ENCODE data around the gene TAX1BP3.
A peak's percentile ranks its signal among the peaks of the same experiment; 100 is the strongest.

Gene TAX1BP3

GRCh38 chr17:3658784-3659449, 9.5 kb downstream of the TAX1BP3 start:
- no peak for DNase-seq (ENCODE audit: low read depth in 2 of 2)

DNA sequence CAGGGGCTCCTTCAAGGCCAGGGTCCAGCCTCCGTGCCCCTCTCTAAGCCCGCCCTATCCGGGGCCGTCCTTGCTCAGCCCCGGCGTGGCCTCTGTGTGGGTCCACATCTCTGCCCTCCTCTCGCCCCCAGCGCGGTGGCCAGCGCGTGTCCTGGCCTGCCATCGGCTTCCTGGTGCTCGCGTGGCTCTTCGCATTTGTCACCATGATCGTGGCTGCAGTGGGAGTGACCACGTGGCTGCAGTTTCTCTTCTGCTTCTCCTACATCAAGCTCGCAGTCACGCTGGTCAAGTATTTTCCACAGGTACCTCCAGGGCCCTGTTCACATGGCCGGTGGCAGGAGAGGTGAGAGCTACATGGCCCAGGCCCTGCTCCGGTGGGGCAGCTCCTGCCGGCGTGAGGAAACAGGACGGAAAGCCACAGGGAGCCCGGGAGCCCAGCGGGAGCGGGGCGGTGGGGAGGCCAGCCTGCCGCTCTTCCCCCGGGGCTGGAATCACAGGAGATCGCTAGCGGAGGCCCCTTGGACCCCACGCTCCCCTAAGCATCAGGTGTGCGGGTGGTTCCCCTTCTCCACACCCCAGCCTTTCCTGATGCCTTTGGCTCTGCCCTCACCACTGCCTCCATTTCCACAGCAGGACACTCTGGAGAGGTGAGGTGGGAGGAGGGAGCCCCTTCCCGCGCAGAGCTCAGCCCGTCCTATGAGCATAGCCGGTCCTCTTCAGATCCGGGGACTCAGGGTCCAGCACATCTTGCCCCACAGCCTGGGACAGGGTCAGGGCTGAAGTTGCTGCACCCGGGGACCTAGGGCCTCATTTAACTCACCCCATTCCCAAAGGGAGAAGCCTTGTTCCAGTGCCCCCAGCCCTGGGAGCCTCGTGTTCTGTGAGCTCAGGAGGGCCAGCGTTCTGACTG, 10.2 kb downstream of the TAX1BP3 start:
- no peak for DNase-seq (ENCODE audit: low read depth in 2 of 2)

GRCh38 chr17:3657588-3657869, 10.8 kb downstream of the TAX1BP3 start:
- DNase-seq (ENCODE audit: low read depth in 2 of 2) = no peak

- DNase-seq (ENCODE audit: low read depth in 2 of 2) = no peak
Observed at GRCh38 chr17:3656755-3657587, 11.4 kb downstream of the TAX1BP3 start.

DNA sequence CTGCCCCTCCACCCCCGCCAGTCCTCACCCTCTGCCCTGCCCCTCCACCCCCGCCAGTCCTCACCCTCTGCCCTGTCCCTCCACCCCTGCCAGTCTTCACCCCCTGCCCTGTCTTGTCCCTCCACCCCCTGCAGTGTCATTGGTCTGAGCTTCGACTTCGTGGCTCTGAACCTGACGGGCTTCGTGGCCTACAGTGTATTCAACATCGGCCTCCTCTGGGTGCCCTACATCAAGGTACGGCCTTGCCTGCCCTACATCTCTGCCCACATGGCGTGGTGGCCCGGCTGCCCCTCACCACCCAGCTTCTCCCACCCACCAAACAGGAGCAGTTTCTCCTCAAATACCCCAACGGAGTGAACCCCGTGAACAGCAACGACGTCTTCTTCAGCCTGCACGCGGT, 12.0 kb downstream of the TAX1BP3 start:
- no peak for DNase-seq (ENCODE audit: low read depth in 2 of 2)

GRCh38 chr17:3655766-3656165, 12.6 kb downstream of the TAX1BP3 start:
- DNase-seq (ENCODE audit: low read depth in 2 of 2) = no peak

- peak in 1 of 2 donors; percentile 12 for DNase-seq (ENCODE audit: low read depth in 2 of 2)
Observed at GRCh38 chr17:3647769-3648555, 20.4 kb downstream of the TAX1BP3 start.

GRCh38 chr17:3647251-3647650, 21.1 kb downstream of the TAX1BP3 start:
- DNase-seq (ENCODE audit: low read depth in 2 of 2) = no peak

GRCh38 chr17:3645310-3645709, 23.1 kb downstream of the TAX1BP3 start:
- DNase-seq (ENCODE audit: low read depth in 2 of 2) = no peak

GRCh38 chr17:3643889-3644349, 24.5 kb downstream of the TAX1BP3 start:
- no peak for DNase-seq (ENCODE audit: low read depth in 2 of 2)

- DNase-seq (ENCODE audit: low read depth in 2 of 2) = no peak
Observed at GRCh38 chr17:3641717-3642486, 26.5 kb downstream of the TAX1BP3 start.

- no peak for DNase-seq (ENCODE audit: low read depth in 2 of 2)
Observed at GRCh38 chr17:3641014-3641413, 27.4 kb downstream of the TAX1BP3 start.

GRCh38 chr17:3639981-3640596, 28.3 kb downstream of the TAX1BP3 start:
- no peak for DNase-seq (ENCODE audit: low read depth in 2 of 2)

DNA sequence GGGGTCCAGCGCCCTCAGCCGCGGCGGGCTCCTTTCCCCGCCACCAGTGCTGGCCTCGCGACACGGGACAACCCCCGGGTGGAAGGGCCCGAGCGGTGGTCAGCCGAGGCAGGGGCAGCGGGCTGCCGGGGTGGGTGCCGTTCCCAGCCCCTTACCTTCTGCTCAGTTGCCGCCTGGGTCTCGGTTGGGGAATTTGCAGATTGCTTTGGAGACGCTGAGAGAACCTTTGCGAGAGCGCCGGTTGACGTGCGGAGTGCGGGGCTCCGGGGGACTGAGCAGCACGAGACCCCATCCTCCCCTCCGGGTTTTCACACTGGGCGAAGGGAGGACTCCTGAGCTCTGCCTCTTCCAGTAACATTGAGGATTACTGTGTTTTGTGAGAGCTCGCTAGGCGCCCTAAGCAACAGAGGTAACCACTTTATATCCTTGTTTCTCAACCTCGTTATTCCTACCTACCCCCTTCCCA, 31.4 kb downstream of the TAX1BP3 start:
- DNase-seq (ENCODE audit: low read depth in 2 of 2) = no peak

GRCh38 chr17:3636154-3636907, 32.0 kb downstream of the TAX1BP3 start, which contains the start of the genes CTNS and SHPK:
CTNS (plus strand) TSS chr17:3636760; CDS start chr17:3640207, 3,447 bp downstream.
SHPK (minus strand) TSS chr17:3636250; CDS start chr17:3636219, 31 bp downstream.
- peak; percentile 86 for DNase-seq (ENCODE audit: low read depth in 2 of 2)

GRCh38 chr17:3635474-3636153, 32.8 kb downstream of the TAX1BP3 start:
- DNase-seq (ENCODE audit: low read depth in 2 of 2) = peak in 1 of 2 donors; percentile 4

GRCh38 chr17:3632287-3632686, 36.1 kb downstream of the TAX1BP3 start:
- DNase-seq (ENCODE audit: low read depth in 2 of 2) = no peak

DNA sequence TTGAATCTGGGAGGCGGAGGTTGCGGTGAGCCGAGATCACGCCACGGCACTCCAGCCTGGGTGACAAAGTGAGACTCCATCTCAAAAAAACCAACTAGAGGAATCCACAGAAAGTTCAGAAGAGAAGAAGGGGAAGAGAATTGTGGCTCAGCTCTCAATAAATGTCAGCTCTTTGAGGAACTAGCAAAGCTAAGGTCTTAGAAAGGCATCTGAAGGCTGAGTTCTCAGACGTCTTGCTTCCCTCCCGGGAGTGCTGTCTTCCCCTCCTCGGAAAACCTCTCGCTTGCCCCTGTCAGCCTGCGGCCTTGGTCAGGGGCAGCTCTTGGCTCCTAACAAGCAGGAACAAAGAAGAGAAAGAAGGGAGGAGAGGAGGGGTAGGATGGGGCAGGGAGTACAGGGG, 37.6 kb downstream of the TAX1BP3 start:
- no peak for DNase-seq (ENCODE audit: low read depth in 2 of 2)

- no peak for DNase-seq (ENCODE audit: low read depth in 2 of 2)
Observed at GRCh38 chr17:3627769-3628167, 40.6 kb downstream of the TAX1BP3 start.

All from stimulated activated CD4-positive, alpha-beta T cell treated with anti-CD3 and anti-CD28 coated beads, Interleukin-1b, Interleukin-23, amount 100 ng/mL, for 1 hour (primary cell).